B cell (primary cell): Measurements from ENCODE around the gene ZBTB40. TPM values are rescaled to one million over a fixed set of nuclear protein-coding genes. Genes with fewer than 3 reads are reported as not detected.

Experiments used
- ATAC-seq: fragments of 200-7000 bp; cut with Tn5 transposase; one replicate; pipeline ENCODE4 v1.10.0; 2021; ENCODE audit warnings: low read depth, mild to moderate bottlenecking, moderate number of reproducible peaks, moderate library complexity
- CTCF ChIA-PET: fragments of 350-600 bp; sonication (Branson Sonifier 250); formaldehyde crosslinking; loops from one replicate; lab custom pipeline; 2021; ENCODE audit warnings: antibody characterized with exemption, inconsistent platforms; lab: Charles Lee
- POLR2A ChIA-PET: fragments of 350-600 bp; sonication (Branson Sonifier 250); formaldehyde crosslinking; loops from one replicate; lab custom pipeline; 2021; ENCODE audit warnings: antibody characterized with exemption; lab: Charles Lee
- DNase-seq: peaks from one replicate; pipeline ENCODE4 v3.0.0; 2013
- H2AFZ ChIP-seq: 2 replicates; pipeline ENCODE4 v1.6.1; 2012; ENCODE audit warnings: mild to moderate bottlenecking, low read depth, low read length; ENCODE audit not compliant: insufficient read depth, poor library complexity, severe bottlenecking
- H3K27ac ChIP-seq, 2 donors: 1 replicate in 1 of 2; 2 replicates in 1 of 2; pipeline ENCODE4 v1.5.1; 2012 to 2013; ENCODE audit warnings: low read length in 2 of 2, mild to moderate bottlenecking in 2 of 2, moderate library complexity in 1 of 2
- H3K27me3 ChIP-seq, 4 experiments: fragments of 200-600 bp in 1 of 4; sonication (generic) in 1 of 4; replicated peaks in 1 of 4; 1 replicate in 2 of 4; 2 replicates in 2 of 4; pipeline versions ENCODE4 v1.6.1 to v1.7.0; 2013 to 2016; ENCODE audit warnings: low read length in 3 of 4, mild to moderate bottlenecking in 2 of 4, mixed read lengths in 1 of 4, moderate library complexity in 1 of 4; ENCODE audit not compliant: insufficient read depth in 4 of 4, control insufficient read depth in 3 of 4; ENCODE audit errors: control extremely low read depth in 1 of 4
- H3K36me3 ChIP-seq, 2 experiments: replicated peaks in 1 of 2; 1 replicate in 1 of 2; 2 replicates in 1 of 2; pipeline versions ENCODE4 v1.6.1 to v1.7.1; 2013; ENCODE audit warnings: low read length in 1 of 2; ENCODE audit not compliant: insufficient read depth in 2 of 2, control insufficient read depth in 1 of 2; ENCODE audit errors: control extremely low read depth in 1 of 2, extremely low read depth in 1 of 2
- H3K4me1 ChIP-seq, 2 donors: fragments of 200-600 bp in 1 of 2; sonication (generic) in 1 of 2; 1 replicate in 1 of 2; 2 replicates in 1 of 2; pipeline versions ENCODE4 v1.5.1 to v1.6.1; 2013 to 2017; ENCODE audit warnings: low read length in 2 of 2; ENCODE audit not compliant: control insufficient read depth in 2 of 2, insufficient read depth in 2 of 2
- H3K4me2 ChIP-seq: replicated peaks from 2 replicates; pipeline ENCODE3; 2012; ENCODE audit warnings: mild to moderate bottlenecking, low read depth, low read length; ENCODE audit not compliant: poor library complexity, severe bottlenecking
- H3K4me3 ChIP-seq, 5 experiments: fragments of 200-600 bp in 1 of 5; sonication (generic) in 1 of 5; 1 replicate in 3 of 5; 2 replicates in 2 of 5; pipeline versions ENCODE4 v1.5.1 to v1.7.0; 2011 to 2016; ENCODE audit warnings: low read length in 4 of 5, mild to moderate bottlenecking in 4 of 5, low read depth in 2 of 5, control low read depth in 1 of 5, moderate library complexity in 1 of 5; ENCODE audit not compliant: insufficient read depth in 1 of 5; ENCODE audit errors: control extremely low read depth in 1 of 5, extremely low read depth in 1 of 5
- H3K79me2 ChIP-seq: fragments of 200-600 bp; sonication (generic); one replicate; pipeline ENCODE4 v1.6.0; 2016; ENCODE audit warnings: low read length; ENCODE audit not compliant: control insufficient read depth, insufficient read depth
- H3K9ac ChIP-seq: fragments of 200-600 bp; sonication (generic); 2 replicates; pipeline ENCODE4 v1.6.1; 2017; ENCODE audit warnings: mild to moderate bottlenecking, low read length, moderate library complexity
- H3K9me3 ChIP-seq, 3 donors: one replicate each; pipeline versions ENCODE4 v1.6.1 to v1.7.1; 2013; ENCODE audit warnings: low read length in 2 of 3; ENCODE audit not compliant: control insufficient read depth in 2 of 3, insufficient read depth in 1 of 3; ENCODE audit errors: control extremely low read depth in 1 of 3
- H4K20me1 ChIP-seq: 2 replicates; pipeline ENCODE4 v1.6.0; 2012; ENCODE audit warnings: mild to moderate bottlenecking, low read length; ENCODE audit not compliant: insufficient read depth, control insufficient read depth, poor library complexity, severe bottlenecking
- H3K27ac Mint-ChIP-seq: one replicate; pipeline ENCODE4 v1.8.0; 2021; ENCODE audit warnings: mixed read lengths
- H3K27me3 Mint-ChIP-seq: one replicate; pipeline ENCODE4 v1.8.0; 2021; ENCODE audit warnings: mixed read lengths
- H3K4me1 Mint-ChIP-seq: one replicate; pipeline ENCODE4 v1.8.0; 2021; ENCODE audit warnings: mixed read lengths
- H3K4me3 Mint-ChIP-seq: one replicate; pipeline ENCODE4 v1.8.0; 2021; ENCODE audit warnings: mixed read lengths
- H3K9me3 Mint-ChIP-seq: one replicate; pipeline ENCODE4 v1.8.0; 2022; ENCODE audit warnings: mixed read lengths; ENCODE audit not compliant: insufficient read depth
- CTCF ChIP-seq: fragments of 200-600 bp; IDR thresholded peaks from one replicate; pipeline ENCODE4 v1.8.0; 2022; ENCODE audit warnings: antibody characterized with exemption, mild to moderate bottlenecking
- EZH2 ChIP-seq: IDR thresholded peaks from 2 replicates; pipeline ENCODE4 v1.6.1; 2012; ENCODE audit warnings: borderline replicate concordance, low read depth, mild to moderate bottlenecking, moderate library complexity, low read length; ENCODE audit not compliant: insufficient read depth, poor library complexity, severe bottlenecking
- WGBS: methylation state at CpG from one replicate; pipeline ENCODE4 v1.1.5; 2013; ENCODE audit warnings: missing lambda C conversion rate; ENCODE audit not compliant: insufficient coverage; 5-methylcytosine and 5-hydroxymethylcytosine counted together
- intact Hi-C: fragments of 100-400 bp; cut with micrococcal nuclease; formaldehyde crosslinking; loops from one replicate; pipeline ENCODE4 v1.10.0; 2022
- polyA plus RNA-seq: library from polyadenylated mRNA; depleted of rRNA; stranded (reverse); fragments of >200 nt; gene quantifications from 2 replicates; pipeline ENCODE4 v1.2.3, GENCODE V29; 2012
- total RNA-seq, 2 donors: library from RNA; stranded (reverse); fragments of 120-200 nt in 1 of 2; gene quantifications; 1 replicate in 1 of 2; 2 replicates in 1 of 2; pipeline versions ENCODE4 v1.2.3 to v1.2.4, GENCODE V29; 2013 to 2022

Gene ZBTB40
- total and polyA plus RNA-seq, 2 donors (not counting 1 experiment from before 2014, with no cell fraction given), result 30.9 to 51.9 TPM

- no peak for ATAC-seq
- no peaks in the 10 kb centered on the region for H3K79me2 ChIP-seq
These were observed 79.1 kb downstream of the ZBTB40 start for GRCh38 chr1:22530715-22531114.

GRCh38 chr1:22531251-22531650, 79.6 kb downstream of the ZBTB40 start:
- Histone ChIP-seq H4K20me1 (no peaks in the 10 kb centered on the region), H3K27ac (no peak overlapping the region), H3K9me3 (no peaks in the 10 kb centered on the region), H3K4me2 (no peak overlapping the region), H3K27me3 (no peaks in the 10 kb centered on the region), H3K4me3 (no peak overlapping the region), H3K9ac (no peak overlapping the region), H3K4me1 (no peaks in the 10 kb centered on the region), H2AFZ (no peak overlapping the region), H3K36me3 (peaks cover 0 to 40% of the 10 kb centered on the region in 2 experiments), H3K79me2 (no peaks in the 10 kb centered on the region)
- ChIA-PET POLR2A (no interaction called here), CTCF (no interaction called here)
- intact Hi-C loops, result no loop called here
- H3K27me3 Mint-ChIP-seq, result no peaks in the 10 kb centered on the region
- H3K9me3 Mint-ChIP-seq, result no peaks in the 10 kb centered on the region
- DNase-seq (no peak), ATAC-seq (no peak)
- no peaks in the 10 kb centered on the region for H3K4me1 Mint-ChIP-seq
- WGBS, result 91% methylated on average over 6 of the region's 6 CpGs
- H3K27ac Mint-ChIP-seq, result no peak overlapping the region
- TF ChIP-seq EZH2 (no peak), CTCF (no peak)
- H3K4me3 Mint-ChIP-seq, result no peak overlapping the region

More at GRCh38 chr1:22530715-22531114, 79.1 kb downstream of the ZBTB40 start:
- DNase-seq, result no peak
- Histone ChIP-seq H3K9me3 (no peaks in the 10 kb centered on the region), H3K36me3 (peaks cover 0 to 42% of the 10 kb centered on the region in 2 experiments), H3K9ac (no peak overlapping the region), H4K20me1 (no peaks in the 10 kb centered on the region), H3K4me3 (no peak overlapping the region), H3K4me1 (no peaks in the 10 kb centered on the region), H2AFZ (no peak overlapping the region), H3K27ac (no peak overlapping the region), H3K4me2 (no peak overlapping the region), H3K27me3 (no peaks in the 10 kb centered on the region)
- Mint-ChIP-seq H3K9me3 (no peaks in the 10 kb centered on the region), H3K4me1 (no peaks in the 10 kb centered on the region), H3K27me3 (no peaks in the 10 kb centered on the region), H3K4me3 (no peak overlapping the region), H3K27ac (no peak overlapping the region)
- ChIA-PET POLR2A (no interaction called here), CTCF (no interaction called here)
- no peak for TF ChIP-seq EZH2
- TF ChIP-seq CTCF, result no peak
- WGBS, result 90% methylated on average over 1 of the region's 3 CpGs
- intact Hi-C loops, result no loop called here
